ENCODE results near the gene ERMARD. TPM values are rescaled to one million over a fixed set of nuclear protein-coding genes. Genes with fewer than 3 reads are reported as not detected.

The ERMARD gene
- total RNA-seq, 1 experiment from 2014 or later, result 19.6 TPM

GRCh38 chr6:169829786-169830185 lies 78.4 kb downstream of the ERMARD start:
- no peak overlapping the region for H3K4me3 ChIP-seq (ENCODE audit: low read depth, low read length, poor library complexity, severe bottlenecking)
- TF ChIP-seq, protein P1, sequence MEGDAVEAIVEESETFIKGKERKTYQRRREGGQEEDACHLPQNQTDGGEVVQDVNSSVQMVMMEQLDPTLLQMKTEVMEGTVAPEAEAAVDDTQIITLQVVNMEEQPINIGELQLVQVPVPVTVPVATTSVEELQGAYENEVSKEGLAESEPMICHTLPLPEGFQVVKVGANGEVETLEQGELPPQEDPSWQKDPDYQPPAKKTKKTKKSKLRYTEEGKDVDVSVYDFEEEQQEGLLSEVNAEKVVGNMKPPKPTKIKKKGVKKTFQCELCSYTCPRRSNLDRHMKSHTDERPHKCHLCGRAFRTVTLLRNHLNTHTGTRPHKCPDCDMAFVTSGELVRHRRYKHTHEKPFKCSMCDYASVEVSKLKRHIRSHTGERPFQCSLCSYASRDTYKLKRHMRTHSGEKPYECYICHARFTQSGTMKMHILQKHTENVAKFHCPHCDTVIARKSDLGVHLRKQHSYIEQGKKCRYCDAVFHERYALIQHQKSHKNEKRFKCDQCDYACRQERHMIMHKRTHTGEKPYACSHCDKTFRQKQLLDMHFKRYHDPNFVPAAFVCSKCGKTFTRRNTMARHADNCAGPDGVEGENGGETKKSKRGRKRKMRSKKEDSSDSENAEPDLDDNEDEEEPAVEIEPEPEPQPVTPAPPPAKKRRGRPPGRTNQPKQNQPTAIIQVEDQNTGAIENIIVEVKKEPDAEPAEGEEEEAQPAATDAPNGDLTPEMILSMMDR (conservative IDR thresholded peaks at IDR 0.05; ENCODE audit: low read depth, low read length), result no peak
- no peak for TF ChIP-seq EZH2 (IDR thresholded peaks at IDR 0.05; ENCODE audit: borderline replicate concordance, low read depth, low read length, poor library complexity, severe bottlenecking)
- no peaks in the 10 kb centered on the region for H3K9me3 ChIP-seq (ENCODE audit: low read depth, low read length, poor library complexity, severe bottlenecking)
- BruUV-seq (replicated peaks), result no TSS peak
- DNase-seq (ENCODE audit: low spot score), result no peak
- H3K27me3 ChIP-seq (replicated peaks; ENCODE audit: insufficient read depth, low read depth, low read length, poor library complexity), result no peaks in the 10 kb centered on the region
- ChIA-PET POLR2A (ENCODE audit: low non-redundant PET) (no interaction called here), CTCF (no interaction called here)
- intact Hi-C loops (cut with micrococcal nuclease; ENCODE audit: unreplicated experiment), result loop anchor here (5.0 kb wide), 2 partner anchors 478 to 703 kb away; partner anchors contain the start of gene FAM120B
- H3K36me3 ChIP-seq (ENCODE audit: insufficient read depth, low read length, poor library complexity, severe bottlenecking), result no peaks in the 10 kb centered on the region
- peaks cover 23% of the 10 kb centered on the region for H3K4me1 ChIP-seq (ENCODE audit: insufficient read depth, low read length, poor library complexity, severe bottlenecking)
- no peak overlapping the region for H3K27ac ChIP-seq (ENCODE audit: low read depth, low read length, poor library complexity, severe bottlenecking)

DNA sequence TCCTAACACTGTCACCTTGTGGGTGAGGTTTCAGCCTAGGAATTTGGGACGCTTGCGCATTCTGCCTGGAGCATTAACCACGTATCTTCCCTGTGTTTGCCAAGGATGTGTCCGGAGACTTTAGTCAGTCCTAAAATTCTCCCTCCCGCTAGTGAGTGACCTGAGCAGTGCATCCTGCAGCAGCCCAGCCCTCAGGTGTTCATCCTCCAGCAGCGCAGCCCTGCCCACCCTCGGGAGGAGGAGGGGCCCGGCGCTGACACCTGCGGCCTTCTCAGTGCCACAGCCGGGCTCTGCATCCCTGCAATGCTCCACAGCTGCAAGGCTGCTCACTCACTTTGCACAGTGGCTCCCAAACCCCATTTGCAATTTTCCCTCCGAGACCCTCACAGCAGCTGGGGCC lies 79.5 kb downstream of the ERMARD start:
- DNase-seq (ENCODE audit: low spot score), result no peak
- intact Hi-C loops (cut with micrococcal nuclease; ENCODE audit: unreplicated experiment), result loop anchor here (1.0 to 5.0 kb wide), 3 partner anchors 476 to 701 kb away; partner anchors contain the start of gene FAM120B
- TF ChIP-seq EZH2 (IDR thresholded peaks at IDR 0.05; ENCODE audit: borderline replicate concordance, low read depth, low read length, poor library complexity, severe bottlenecking), result no peak
- TF ChIP-seq, protein P1 (conservative IDR thresholded peaks at IDR 0.05; ENCODE audit: low read depth, low read length), result no peak
- Histone ChIP-seq H3K27me3 (replicated peaks; ENCODE audit: insufficient read depth, low read depth, low read length, poor library complexity) (no peaks in the 10 kb centered on the region), H3K9me3 (ENCODE audit: low read depth, low read length, poor library complexity, severe bottlenecking) (no peaks in the 10 kb centered on the region), H3K4me1 (ENCODE audit: insufficient read depth, low read length, poor library complexity, severe bottlenecking) (peaks cover 23% of the 10 kb centered on the region), H3K27ac (ENCODE audit: low read depth, low read length, poor library complexity, severe bottlenecking) (no peak overlapping the region), H3K36me3 (ENCODE audit: insufficient read depth, low read length, poor library complexity, severe bottlenecking) (no peaks in the 10 kb centered on the region), H3K4me3 (ENCODE audit: low read depth, low read length, poor library complexity, severe bottlenecking) (no peak overlapping the region)
- no TSS peak for BruUV-seq (replicated peaks)
- CTCF ChIA-PET, result interaction anchor here (1.4 to 3.2 kb wide), 3 partner anchors 40 to 687 kb away, joined by 5 to 14 read pairs (median 9); no protein-coding TSS in a partner anchor
- POLR2A ChIA-PET (ENCODE audit: low non-redundant PET), result interaction anchor here (0.5 kb wide), 1 partner anchor 258 kb away, joined by 6 read pairs; no protein-coding TSS in a partner anchor

Other genes starting within 250 kb of the ERMARD start
- 77.3 and 89.1 TPM in 2 replicates for gene WDR27, start 49.6 kb upstream of the ERMARD start, total RNA-seq (2021)
- gene C6orf120, start 49.5 kb upstream of the ERMARD start, total RNA-seq (2021), result 23.2 and 25.9 TPM in 2 replicates
- 58.4 and 61.4 TPM in 2 replicates for gene PHF10, start 27.1 kb upstream of the ERMARD start, total RNA-seq (2021)
- gene DYNLT2, start 50 bp upstream of the ERMARD start, total RNA-seq (2021), result 2.4 TPM in 2 replicates